Activated T-cell treated with anti-CD3 and anti-CD28 coated beads for 48 hours (primary cell): Measurements from ENCODE around the gene LIN28B.

Source experiments
- DNase-seq: peaks from one replicate; pipeline ENCODE4 v3.0.0-alpha.2; 2020; ENCODE audit warnings: low read depth

Gene LIN28B

DNA sequence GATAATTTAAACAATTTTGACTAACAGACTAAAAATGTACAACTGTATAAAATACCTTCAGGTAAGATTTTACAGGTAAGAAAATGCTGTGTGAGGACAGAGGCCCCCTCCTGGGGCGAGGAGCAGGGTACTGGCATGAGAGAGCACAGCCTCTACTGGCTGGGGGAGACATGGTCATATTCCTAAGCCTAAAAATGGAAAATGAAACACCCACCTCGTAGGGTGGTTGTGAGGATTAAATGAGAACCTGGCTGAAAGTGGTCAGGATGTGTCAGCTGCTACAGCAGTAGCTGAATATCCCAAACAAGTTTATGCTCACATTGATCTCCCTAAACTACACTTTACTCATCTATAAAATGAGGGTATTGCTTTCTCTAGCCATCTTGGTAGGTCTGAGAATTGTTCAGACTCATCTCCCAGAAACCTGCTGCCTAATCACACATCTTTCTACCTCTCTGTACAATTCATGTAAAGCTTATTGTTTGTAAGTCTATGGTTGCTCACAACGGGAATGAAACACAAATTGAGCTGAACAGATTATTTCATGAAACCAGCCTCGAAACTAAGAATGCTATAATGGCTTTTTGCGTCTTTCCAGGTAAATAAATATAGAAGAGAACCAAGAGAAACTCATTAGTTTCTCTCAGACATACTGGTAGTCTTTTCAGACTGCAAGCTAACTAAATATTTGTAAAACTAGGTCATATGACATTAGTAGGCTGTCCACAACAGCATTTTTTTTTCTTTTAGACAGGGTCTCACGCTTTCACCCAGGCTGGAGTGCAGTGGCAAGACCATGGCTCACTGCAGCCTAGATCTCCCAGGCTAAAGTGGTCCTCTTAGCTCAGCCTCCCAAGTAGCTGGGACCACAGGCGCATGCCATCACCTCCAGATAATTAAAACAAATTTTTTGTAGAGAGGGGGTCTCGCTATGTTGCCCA, 153.3 kb downstream of the LIN28B start:
- DNase-seq: no peak

DNA sequence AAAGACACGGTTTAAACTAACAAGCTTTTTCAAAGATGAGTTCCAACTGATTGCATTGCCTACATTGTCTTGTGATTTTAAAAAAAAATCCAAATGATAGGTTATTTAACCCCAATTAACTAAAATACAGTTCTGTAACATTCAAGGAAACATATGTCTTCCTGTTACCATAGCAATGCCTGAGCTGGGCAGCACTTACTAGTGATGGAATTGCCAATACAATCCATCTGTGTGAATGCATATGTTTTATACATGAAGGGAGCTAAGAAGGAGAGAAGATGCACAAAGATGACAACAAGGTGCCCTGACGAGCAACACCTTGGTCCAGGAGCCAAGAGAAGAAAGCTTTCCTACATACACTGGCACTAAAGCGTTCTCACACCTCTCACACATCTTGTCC, 154.2 kb downstream of the LIN28B start:
- no peak for DNase-seq

DNA sequence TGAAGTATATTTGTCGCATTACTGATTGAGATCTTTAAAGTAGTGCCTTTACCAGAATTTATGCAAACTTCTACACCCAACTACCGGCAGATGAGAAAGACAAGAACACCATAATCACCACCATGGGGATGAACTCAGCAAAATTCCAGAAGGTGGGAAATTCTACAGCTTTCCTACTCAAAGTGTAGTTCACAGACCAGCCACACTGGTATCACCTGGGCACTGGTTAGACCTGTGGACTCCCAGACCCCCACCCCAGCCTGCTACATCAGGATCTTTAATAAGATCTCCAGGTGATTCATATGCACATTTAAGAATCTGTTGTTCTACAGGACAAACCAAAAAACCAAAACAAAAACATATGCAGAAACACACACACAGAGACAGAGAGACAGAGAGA, 155.0 kb downstream of the LIN28B start:
- DNase-seq: no peak

DNA sequence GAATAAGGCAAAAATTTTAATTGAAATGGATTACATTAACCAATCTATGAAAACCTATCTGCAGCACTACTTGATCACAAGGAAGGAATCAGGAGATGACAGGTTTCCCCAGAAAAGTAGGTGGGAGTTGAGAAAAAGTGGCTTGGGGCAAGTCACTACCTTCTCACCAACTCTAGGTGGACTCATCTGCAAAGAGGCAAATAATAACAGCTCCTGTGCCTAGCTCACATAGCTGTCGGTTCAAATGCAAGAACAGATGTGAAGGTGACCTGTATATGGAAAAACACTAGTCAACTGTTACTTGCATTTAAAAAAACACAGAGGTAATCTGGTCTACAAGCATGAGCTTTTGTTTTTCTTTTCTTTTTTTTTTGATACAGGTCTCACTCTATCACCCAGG, 155.7 kb downstream of the LIN28B start:
- no peak for DNase-seq

DNA sequence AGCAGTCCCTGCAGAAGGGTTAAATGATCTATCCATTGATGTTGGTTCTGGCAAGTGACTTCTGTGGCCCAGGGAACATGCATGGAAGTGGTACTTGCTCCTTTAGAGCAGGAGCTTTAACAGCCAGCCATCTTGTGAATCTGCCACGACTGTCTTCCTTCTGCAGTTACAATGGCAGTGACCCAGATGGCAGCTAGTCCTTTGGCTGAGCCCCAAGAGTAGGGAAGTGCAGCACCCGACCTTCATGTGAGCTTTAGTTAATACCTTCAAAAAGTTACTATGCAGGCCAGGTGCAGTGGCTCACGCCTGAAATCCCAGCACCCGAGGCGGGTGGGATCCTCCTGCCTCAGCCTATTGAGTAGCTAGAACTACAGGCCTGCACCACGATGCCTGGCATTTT, 156.5 kb downstream of the LIN28B start:
- no peak for DNase-seq

DNA sequence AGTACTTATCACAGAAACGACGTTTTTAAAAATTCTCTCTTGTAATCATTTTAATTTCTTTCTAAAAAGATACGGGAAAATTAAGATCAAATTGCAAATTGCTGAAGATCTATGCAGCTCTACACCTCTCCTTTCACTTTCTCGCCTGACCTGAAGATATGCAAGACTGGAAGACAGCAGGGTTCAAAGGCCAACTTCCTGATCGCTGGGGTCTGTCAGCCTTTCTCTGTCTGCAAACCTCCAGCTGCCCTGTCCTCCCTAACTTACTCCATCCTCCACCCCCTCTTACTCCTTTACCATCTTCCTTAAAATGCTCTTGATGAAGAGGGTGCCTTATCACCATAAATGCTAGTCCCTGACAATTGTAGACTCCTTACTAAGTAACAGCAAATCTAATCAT, 159.2 kb downstream of the LIN28B start:
- no peak for DNase-seq

DNA sequence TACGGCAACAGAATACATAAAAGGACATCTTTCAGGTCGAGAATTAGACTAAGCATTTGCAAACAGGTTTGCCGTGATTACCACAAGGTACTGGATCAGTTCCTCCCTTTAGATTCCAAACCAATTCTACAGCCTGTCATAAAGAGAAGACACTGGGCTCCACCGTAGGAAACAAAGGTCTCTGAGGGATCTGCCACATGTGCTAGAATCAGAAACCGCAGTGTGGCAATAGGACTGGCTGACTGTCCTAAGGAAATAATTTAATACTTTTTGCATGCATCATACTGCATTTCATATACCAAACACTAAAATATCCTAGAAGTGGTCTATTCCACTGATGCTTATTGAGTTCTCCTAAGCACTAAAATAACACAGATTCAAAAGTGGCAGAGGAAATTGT, 163.7 kb downstream of the LIN28B start:
- no peak for DNase-seq

DNA sequence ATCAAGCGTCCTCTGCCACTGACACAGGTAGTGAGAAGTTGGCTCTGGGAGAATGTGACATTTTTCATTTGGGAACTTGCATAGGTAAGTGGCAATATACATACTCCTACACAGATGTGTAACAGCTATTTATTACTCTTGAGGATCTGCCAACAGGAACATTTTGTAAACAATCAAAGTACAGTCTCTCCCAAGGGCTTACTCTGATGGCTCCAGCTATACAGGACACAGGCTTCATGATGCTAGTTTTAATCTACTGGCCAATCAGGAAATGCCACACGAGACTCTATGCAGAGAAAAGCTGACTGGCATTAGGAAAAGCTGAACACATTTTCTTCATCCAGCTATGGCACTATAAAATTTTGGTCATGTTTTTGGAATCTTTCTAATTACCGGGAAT, 165.1 kb downstream of the LIN28B start:
- no peak for DNase-seq

DNA sequence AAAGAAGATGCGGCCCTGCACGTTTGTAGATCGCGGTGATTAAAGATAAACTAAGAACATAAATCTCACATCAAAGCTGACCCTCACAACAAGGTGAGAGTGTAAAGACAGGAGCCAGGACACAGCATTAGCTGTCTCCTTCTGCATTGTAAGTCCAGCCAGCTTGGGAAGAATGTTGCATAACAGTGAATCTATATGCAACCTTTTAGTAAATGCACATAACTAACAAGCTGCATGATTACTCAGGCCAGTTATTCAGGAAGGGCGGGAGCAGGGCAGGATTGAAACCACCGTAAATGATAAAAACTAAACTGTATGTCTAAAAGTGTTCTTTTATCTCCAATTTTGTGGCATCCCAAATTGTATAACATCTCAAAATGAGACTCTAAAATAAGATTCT, 165.8 kb downstream of the LIN28B start:
- DNase-seq: no peak
